Esophagus squamous epithelium (tissue), 4 donors: Measurements from ENCODE around the gene MGAT5B.

Experiments
- POLR2A ChIP-seq, 4 donors: fragments of 450-650 bp; IDR thresholded peaks; one replicate each; pipeline ENCODE4 v1.6.1; 2017; ENCODE audit warnings: antibody characterized with exemption in 4 of 4, mild to moderate bottlenecking in 4 of 4, moderate library complexity in 3 of 4
- TF ChIP-seq, protein P1 (sequence below), 6 experiments: fragments of 450-650 bp in 4 of 6; fragments of 200-600 bp in 2 of 6; sonication (generic) in 2 of 6; IDR thresholded peaks; one replicate each; pipeline ENCODE4 v1.5.1; 2016 to 2019; ENCODE audit warnings: antibody characterized with exemption in 6 of 6, mild to moderate bottlenecking in 4 of 6, moderate library complexity in 4 of 6

DNA sequence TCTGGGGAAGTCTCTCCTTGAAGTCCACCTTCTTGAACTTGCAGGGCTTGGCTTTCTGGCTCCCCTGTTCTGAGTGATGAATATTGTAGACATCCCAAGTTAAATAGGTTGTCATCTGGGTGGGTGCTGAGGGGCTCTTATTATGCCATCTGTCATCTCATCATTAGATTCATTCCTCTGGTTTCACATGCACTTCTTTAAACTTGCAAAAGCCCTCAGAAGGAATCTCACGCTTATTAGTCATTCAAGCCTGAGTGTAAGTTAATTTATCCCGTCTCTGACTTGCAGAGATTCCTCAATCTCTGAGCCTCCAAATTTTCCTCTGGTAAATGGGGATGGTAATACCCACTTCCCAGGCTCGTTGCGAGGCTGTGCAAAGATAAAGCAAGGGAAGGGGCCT is 5.7 kb downstream of the MGAT5B start:
- TF ChIP-seq, protein P1, sequence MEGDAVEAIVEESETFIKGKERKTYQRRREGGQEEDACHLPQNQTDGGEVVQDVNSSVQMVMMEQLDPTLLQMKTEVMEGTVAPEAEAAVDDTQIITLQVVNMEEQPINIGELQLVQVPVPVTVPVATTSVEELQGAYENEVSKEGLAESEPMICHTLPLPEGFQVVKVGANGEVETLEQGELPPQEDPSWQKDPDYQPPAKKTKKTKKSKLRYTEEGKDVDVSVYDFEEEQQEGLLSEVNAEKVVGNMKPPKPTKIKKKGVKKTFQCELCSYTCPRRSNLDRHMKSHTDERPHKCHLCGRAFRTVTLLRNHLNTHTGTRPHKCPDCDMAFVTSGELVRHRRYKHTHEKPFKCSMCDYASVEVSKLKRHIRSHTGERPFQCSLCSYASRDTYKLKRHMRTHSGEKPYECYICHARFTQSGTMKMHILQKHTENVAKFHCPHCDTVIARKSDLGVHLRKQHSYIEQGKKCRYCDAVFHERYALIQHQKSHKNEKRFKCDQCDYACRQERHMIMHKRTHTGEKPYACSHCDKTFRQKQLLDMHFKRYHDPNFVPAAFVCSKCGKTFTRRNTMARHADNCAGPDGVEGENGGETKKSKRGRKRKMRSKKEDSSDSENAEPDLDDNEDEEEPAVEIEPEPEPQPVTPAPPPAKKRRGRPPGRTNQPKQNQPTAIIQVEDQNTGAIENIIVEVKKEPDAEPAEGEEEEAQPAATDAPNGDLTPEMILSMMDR (IDR thresholded peaks at IDR 0.05) = no peak
- TF ChIP-seq POLR2A (IDR thresholded peaks at IDR 0.05) = no peak
